Smooth muscle cell of the brain vasculature (primary cell): Measurements from ENCODE around the gene THSD4.
"Not testable (repeated sequence)": the region's sequence is repeated elsewhere in the genome, so short reads cannot be mapped to it uniquely, and the experiment has no call there.

Experiments used
- DNase-seq: peaks from one replicate; pipeline ENCODE4 v3.0.0-alpha.2; 2012; ENCODE audit warnings: low read depth, low spot score

Gene THSD4

DNA sequence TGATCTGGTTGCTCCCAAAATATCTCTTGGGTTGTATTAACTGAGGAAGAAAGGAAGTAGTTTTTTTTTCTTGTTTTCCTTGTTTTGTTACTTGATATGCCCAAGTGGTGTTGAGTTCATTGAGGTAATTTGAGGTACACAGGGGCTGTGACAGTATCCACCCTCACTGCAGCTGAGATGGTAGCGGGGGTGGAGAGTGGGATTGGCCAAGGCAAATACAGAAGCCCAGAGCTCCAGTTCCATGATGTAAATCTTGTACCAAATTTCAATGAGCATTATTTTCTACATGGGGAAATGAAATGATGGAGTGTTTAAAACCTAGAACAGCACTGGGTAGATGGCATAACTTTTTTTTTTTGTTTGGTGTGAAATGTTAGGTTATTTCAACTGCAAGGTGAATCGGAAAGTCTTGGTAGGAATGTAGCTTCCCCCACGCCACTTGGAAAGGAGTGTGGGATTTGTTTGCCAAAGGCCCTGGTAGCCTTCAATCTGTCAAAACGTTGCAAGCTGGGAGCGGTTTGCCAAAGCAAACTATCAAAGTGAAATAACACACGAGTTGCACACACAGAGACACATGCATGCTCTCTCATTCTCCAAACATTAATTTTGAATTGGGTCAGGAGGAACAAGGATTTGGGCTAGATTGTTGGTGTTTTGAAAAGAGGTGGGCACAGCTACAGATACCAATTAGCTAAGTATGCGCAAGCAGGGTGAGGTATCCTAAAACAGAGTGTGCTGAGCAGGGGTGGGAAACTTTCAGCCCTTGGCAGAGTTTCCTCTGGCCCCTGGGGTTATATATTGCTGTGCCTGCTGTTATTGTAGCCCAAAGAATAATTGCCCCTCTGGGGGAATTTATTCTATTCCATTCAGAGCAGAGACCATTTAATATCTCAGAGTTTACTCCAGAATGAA lies 34.6 kb downstream of the THSD4 start:
- DNase-seq = no peak

DNA sequence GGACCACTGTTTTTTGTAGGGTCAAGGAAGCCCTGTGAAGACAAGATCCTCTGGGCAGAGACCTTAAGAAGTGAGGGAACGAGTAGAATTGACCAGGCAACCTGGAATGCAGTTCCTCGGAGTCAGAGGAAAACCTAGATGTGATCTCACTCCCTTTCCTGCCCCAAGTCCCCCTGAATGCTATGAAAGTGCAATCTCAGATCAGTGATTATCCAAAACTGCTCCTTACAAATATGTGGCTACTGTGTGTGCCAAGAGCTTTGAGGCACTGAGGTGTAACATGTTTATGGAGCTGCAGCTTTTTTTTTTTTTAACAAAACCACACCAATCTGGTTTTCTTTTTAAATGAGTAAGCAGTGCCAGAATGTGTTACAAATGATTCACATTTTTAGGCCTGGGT lies 35.8 kb downstream of the THSD4 start:
- DNase-seq = no peak

DNA sequence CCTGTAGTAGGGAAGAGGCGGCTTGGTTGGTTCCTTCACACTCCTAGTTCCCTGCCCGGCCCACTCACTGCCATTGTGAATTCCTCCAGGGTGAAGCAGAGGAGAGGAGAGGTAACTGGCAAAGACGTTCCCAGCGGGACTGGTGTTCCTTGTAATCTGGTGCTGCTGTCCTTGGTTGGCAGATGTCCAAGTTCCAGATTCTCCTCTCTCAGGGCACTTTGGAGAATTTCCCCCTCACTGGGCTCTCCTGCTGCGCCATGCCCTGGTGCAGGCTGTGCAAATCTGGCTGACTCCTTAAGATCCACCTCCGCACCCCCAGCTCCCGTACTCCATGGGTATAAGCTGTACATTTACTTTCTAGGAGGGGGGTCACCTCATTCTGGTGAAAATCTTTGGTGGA lies 37.3 kb downstream of the THSD4 start:
- DNase-seq = no peak

DNA sequence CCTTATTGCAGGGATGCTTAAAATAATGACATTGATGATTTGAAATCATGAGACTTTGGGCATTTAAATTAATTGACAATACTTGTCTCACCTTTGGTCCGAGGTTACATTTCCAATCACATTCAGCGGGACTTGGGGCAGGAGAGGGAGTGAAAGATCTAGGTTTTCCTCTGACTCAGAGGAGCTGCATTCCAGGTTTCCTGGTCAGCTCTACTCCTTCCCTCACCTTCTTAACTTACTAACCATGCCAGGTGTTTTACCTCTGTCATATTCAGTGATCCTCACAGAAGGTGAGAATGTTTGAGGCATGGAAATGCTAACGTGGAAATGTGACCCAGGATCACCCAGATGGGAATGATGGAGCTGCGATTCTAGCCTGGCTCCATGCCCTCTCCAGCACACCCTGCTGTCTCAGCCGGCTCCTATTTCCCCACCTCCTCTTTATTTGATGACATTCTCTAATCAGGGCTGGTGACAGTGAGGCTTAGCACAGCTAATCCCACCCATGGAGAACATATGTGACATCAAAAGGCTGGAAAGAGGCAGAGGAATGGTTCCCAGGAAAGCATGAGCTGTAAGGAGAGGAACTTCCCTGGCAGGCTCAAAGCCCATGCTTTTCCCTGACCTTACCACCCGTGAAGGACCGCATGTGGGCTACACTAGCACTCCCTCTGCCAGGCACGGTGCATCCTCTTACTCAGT lies 38.7 kb downstream of the THSD4 start:
- DNase-seq = no peak

DNA sequence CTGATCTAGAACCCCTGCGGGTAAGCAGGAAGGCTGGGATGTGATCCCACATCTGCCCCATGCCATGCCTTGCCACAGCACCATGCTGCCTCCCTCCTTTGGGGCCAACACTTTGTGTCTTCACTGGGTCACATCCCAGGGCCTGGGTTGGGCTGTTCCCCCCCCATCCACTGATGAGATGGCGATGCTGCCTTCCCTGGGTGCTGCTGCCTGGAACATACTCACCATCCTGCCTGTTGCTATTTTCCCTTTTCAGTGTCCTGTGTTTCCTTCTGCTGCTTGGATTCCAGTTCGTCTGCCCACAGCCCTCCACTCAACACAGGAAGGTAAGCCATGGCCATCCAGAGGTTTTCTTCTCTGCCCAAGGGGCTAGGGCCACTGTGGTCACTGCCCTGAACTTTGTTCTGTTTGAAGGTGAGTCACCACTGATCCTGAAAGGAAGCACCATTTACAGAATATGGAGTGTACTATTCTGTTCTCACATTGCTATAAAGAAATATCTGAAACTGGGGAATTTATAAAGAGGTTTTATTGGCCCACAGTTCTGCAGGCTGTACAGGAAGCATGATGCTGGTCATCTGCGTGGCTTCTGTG lies 39.4 kb downstream of the THSD4 start:
- no peak for DNase-seq

GRCh38 chr15:71155534-71155933 lies 40.3 kb downstream of the THSD4 start:
- no peak for DNase-seq

DNA sequence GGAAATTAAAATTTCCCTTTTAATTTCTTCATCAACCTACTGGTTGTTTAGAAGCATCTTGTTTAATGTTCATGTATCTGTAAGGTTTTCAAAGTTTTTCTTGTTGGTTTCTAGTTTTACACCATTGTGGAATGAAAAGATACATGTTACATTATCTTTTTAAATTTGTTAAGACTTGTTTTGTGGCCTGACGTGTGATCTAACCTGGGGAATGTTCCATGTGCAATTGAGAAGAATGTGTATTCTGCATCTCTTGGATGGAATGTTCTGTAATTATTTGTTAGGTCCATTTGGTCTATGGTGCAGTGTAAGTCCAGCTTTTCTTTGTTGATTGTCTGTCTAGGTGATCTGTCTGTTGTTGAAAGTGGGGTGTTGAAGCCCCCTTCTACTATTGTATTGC lies 45.7 kb downstream of the THSD4 start:
- DNase-seq = no peak

DNA sequence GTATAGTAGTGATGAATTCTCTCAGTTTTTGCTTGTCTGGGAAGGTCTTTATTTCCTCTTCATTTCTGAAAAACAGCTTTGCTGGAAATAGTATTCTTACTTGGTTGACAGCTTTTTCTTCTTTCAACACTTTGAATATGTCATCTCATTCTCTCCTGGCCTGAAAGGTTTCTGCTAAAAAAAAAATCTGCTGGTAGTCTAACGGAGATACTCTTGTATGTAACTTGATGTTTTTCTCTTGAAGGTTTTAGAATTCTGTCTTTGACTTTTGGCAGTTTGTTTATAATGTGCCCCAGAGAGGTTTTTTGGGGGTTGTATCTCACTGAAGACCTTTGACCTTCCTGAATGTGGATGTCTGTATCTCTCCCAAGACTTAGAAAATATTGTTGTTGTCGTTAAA lies 47.0 kb downstream of the THSD4 start:
- no peak for DNase-seq

- not testable (repeated sequence) for DNase-seq
Measured at GRCh38 chr15:71164606-71165005, 49.3 kb downstream of the THSD4 start.

GRCh38 chr15:71167445-71168165 lies 52.3 kb downstream of the THSD4 start:
- DNase-seq = no peak

DNA sequence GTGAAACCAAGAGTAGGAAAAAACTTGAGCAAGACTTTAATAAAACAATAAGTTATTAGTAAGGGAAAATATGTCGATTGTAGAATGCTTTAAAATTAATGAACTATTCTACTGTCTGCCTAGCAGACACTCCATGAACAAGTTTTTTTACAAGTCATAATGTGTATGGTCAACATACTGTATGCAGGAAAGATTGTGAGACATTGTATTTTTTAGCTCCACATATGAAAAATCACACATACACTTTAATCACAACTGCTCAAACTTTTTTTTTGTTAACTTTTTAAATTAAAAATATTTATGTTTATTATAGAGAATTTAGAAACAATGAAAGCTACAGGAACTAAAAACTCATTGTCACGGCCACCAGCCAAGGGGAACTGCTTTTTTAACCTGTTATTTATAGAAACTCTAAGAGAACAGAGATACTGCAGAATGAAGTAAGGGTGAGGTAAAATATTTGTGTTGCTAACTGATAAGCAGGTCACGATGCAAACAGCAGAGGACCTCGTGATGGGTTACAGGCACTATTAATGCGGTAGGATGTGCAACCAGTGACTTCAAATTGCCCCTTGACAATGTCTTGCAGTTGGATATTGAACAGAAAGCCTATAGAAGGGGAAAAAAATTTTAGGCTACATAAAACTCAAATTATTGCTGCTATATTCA lies 53.0 kb downstream of the THSD4 start:
- DNase-seq = no peak

GRCh38 chr15:71170163-71170562 lies 54.9 kb downstream of the THSD4 start:
- no peak for DNase-seq

GRCh38 chr15:71171195-71171594 lies 55.9 kb downstream of the THSD4 start:
- no peak for DNase-seq

GRCh38 chr15:71174360-71174759 lies 59.1 kb downstream of the THSD4 start:
- not testable (repeated sequence) for DNase-seq

- DNase-seq = no peak
Measured at GRCh38 chr15:71180986-71181853, 65.9 kb downstream of the THSD4 start.

DNA sequence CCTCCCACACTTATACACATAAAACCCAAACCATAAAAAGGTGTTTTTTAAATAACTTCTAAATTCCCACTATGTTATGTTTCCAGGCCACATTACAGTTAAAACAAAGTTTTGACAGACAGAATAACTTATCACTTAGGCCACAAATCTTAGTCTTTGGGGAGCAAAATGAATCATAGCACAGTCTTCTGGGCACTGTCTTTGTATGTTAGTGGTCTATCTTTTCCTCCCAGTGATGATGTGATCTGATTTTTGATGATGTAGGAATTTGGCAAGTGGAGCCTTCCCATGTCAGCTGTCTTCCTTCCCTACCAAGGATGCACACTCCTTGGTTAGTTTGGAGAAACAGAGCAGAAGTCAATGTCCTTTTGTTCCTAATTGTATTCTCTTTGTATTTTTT lies 67.3 kb downstream of the THSD4 start:
- no peak for DNase-seq

- DNase-seq = no peak
Measured at GRCh38 chr15:71183063-71183462, 67.8 kb downstream of the THSD4 start.

DNA sequence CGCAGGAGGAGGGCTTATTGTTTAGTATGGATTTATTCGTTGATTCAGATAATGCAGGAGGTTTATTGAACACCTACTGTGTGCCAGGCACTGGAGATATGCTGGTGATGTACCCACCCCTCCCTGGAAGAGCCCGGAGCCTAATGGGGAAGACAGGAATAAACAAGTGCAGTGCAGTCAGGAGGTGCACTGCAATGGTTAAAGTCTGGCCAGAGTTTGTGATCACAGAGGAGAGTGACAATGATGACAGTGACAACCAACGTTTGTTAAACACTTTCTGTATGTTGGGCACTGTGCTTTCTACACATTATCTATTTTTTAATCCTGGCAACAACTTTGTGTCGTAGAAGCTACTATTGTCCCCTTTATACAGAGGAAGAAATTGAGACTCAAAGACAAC lies 70.4 kb downstream of the THSD4 start:
- DNase-seq = no peak

DNA sequence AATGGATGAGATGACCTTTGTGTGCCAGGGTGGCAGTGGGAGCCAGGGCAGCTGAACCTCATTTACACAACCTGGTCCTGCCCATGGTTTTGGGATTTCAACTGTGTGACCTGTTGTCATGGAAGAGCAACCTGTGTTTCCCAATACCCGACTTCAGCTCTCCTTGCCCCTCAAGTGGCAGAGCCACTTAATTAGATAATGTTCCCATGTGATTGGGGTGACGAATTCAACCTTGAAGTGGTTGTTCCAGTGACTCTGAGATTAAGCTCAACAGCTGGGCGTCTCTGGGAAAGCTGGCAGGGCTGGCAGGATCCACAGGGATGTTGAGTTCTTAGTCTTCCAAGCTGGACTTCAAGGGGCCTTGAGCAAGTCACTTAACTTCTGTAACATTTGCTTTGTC lies 71.0 kb downstream of the THSD4 start:
- DNase-seq = no peak

DNA sequence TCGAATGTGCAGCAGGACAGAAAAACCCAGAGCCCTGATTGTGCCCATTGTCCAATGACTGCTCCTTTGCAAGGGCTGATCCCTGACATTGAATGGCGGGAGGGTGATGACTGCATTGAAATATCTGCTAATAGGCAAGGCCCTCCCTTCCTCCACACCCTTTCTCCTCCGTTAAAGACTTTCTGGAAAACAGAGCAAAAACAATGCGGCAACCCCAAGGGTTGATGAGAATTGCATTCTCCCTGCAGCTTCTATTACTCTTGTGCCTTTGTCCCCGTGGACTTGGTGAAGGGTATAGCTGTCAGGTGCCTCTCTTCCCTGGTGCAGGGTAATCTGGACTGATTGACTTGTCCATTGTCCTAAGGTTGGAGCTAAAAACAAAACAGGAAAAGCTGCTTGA lies 71.8 kb downstream of the THSD4 start:
- DNase-seq = no peak
